HepG2 (cell line): ENCODE measurements around the gene FBXO24. TPM values are rescaled to one million over a fixed set of nuclear protein-coding genes. Genes with fewer than 3 reads are reported as not detected.

Experiments used
- ATAC-seq: fragments of 200-7000 bp; cut with Tn5 transposase; 3 replicates; pipeline ENCODE4 v1.9.1; 2020; ENCODE audit warnings: mild to moderate bottlenecking, moderate library complexity
- BruUV-seq: library from RNA; stranded (reverse); fragments of 400-500 nt; replicated peaks from 2 replicates; lab custom pipeline; 2021; lab: Mats Ljungman, UMichigan
- CTCF ChIA-PET: fragments of 300-600 bp; formaldehyde crosslinking; extraction: SDS; loops from one replicate; lab custom pipeline; 2021; ENCODE audit warnings: low total read pairs, inconsistent platforms, low intra/inter-chr PET ratio; lab: Yijun Ruan, JAX
- POLR2A ChIA-PET: fragments of 350-600 bp; sonication (Branson Sonifier 250); formaldehyde crosslinking; loops from one replicate; lab custom pipeline; 2020; ENCODE audit warnings: antibody characterized with exemption, inconsistent platforms; lab: Yijun Ruan, JAX
- DNase-seq: peaks from one replicate; pipeline ENCODE4 v3.0.0-alpha.2; 2015; ENCODE audit warnings: low spot score
- FAIRE-seq: peaks from 3 replicates; lab custom pipeline; 2011; peaks lifted over from hg19 to GRCh38; lab: Jason Lieb, UNC
- H2AFZ ChIP-seq: one replicate; pipeline ENCODE4 v1.6.1; 2011; ENCODE audit warnings: low read length, inconsistent platforms
- H3K27ac ChIP-seq: fragments of 300-600 bp; 3 replicates; pipeline ENCODE4 v1.8.0; 2011; ENCODE audit warnings: mixed run types, mild to moderate bottlenecking, mixed read lengths, low read length, inconsistent platforms; ENCODE audit not compliant: insufficient read depth; ENCODE audit errors: extremely low read length
- H3K27me3 ChIP-seq, 2 experiments: fragments of 200-600 bp in 1 of 2; 2 replicates in 1 of 2; 3 replicates in 1 of 2; pipeline versions ENCODE4 v1.6.0 to v1.8.0; 2011; ENCODE audit warnings: low read length in 2 of 2, mild to moderate bottlenecking in 2 of 2, moderate library complexity in 2 of 2, inconsistent platforms in 1 of 2; ENCODE audit not compliant: insufficient read depth in 2 of 2, control insufficient read depth in 1 of 2
- H3K36me3 ChIP-seq, 2 experiments: fragments of 200-600 bp in 1 of 2; replicated peaks in 1 of 2; 2 replicates in 1 of 2; 3 replicates in 1 of 2; pipeline versions ENCODE4 v1.5.1 to v1.8.0; 2011; ENCODE audit warnings: low read length in 2 of 2, inconsistent platforms in 1 of 2; ENCODE audit not compliant: insufficient read depth in 2 of 2, control insufficient read depth in 1 of 2
- H3K4me1 ChIP-seq: 2 replicates; pipeline ENCODE4 v1.5.1; 2012; ENCODE audit warnings: low read length, inconsistent platforms; ENCODE audit not compliant: insufficient read depth
- H3K4me2 ChIP-seq: 2 replicates; pipeline ENCODE4 v1.6.0; 2011; ENCODE audit warnings: low read depth, low read length, inconsistent platforms
- H3K4me3 ChIP-seq, 3 experiments: fragments of 200-600 bp in 1 of 3; sonication (generic), shearing (Covaris generic) in 1 of 3; replicated peaks in 1 of 3; 2 replicates each; pipeline ENCODE4 v1.5.1; 2011 to 2016; ENCODE audit warnings: low read length in 3 of 3, inconsistent platforms in 2 of 3, low read depth in 2 of 3, mild to moderate bottlenecking in 2 of 3, control low read depth in 1 of 3, mixed read lengths in 1 of 3; ENCODE audit not compliant: insufficient read depth in 1 of 3
- H3K79me2 ChIP-seq: one replicate; pipeline ENCODE4 v1.6.1; 2011; ENCODE audit warnings: low read length, inconsistent platforms; ENCODE audit not compliant: insufficient read depth
- H3K9ac ChIP-seq: 2 replicates; pipeline ENCODE4 v1.6.0; 2011; ENCODE audit warnings: mild to moderate bottlenecking, low read depth, low read length, inconsistent platforms; ENCODE audit not compliant: insufficient read depth
- H3K9me3 ChIP-seq: 2 replicates; pipeline ENCODE4 v1.5.1; 2012; ENCODE audit warnings: mild to moderate bottlenecking, low read length
- H4K20me1 ChIP-seq: 2 replicates; pipeline ENCODE4 v1.6.0; 2011; ENCODE audit warnings: inconsistent platforms, mild to moderate bottlenecking, low read length, moderate library complexity; ENCODE audit not compliant: insufficient read depth
- CBX2 ChIP-seq, 2 experiments: fragments of 200-600 bp in 1 of 2; sonication (generic); formaldehyde crosslinking in 1 of 2; IDR thresholded peaks; 2 replicates each; pipeline versions ENCODE4 v1.7.0 to v1.8.1; 2018 to 2022; ENCODE audit warnings: low read depth in 2 of 2, low read length in 1 of 2, mild to moderate bottlenecking in 1 of 2, missing genetic modification reagents in 1 of 2
- DPF2 ChIP-seq: sonication (generic); formaldehyde crosslinking; IDR thresholded peaks from 2 replicates; pipeline ENCODE4 v1.4.0; 2020; ENCODE audit warnings: mild to moderate bottlenecking, low read depth, missing genetic modification reagents, borderline replicate concordance
- ISX ChIP-seq: sonication (generic); formaldehyde crosslinking; conservative IDR thresholded peaks from 2 replicates; pipeline ENCODE4 v1.5.0; 2020; ENCODE audit warnings: missing genetic modification reagents
- POLR2G ChIP-seq: fragments of 200-400 bp; formaldehyde crosslinking; IDR thresholded peaks from 2 replicates; pipeline ENCODE4 v1.6.1; 2018; ENCODE audit warnings: mild to moderate bottlenecking, low read depth, low read length, moderate library complexity
- PTBP1 ChIP-seq: fragments of 200-400 bp; formaldehyde crosslinking; IDR thresholded peaks from 2 replicates; pipeline ENCODE4 v1.6.1; 2018; ENCODE audit warnings: low read length, low read depth; ENCODE audit not compliant: poor library complexity, severe bottlenecking
- SRSF1 ChIP-seq: fragments of 200-400 bp; formaldehyde crosslinking; optimal IDR thresholded peaks from 2 replicates; pipeline ENCODE3; 2017; ENCODE audit warnings: mild to moderate bottlenecking, low read depth, low read length, moderate library complexity
- TEAD2 ChIP-seq: sonication (generic); formaldehyde crosslinking; IDR thresholded peaks from 2 replicates; pipeline ENCODE4 v1.9.0; 2021; ENCODE audit warnings: missing genetic modification reagents
- ZFP36 ChIP-seq: fragments of 150-350 bp; IDR thresholded peaks from 2 replicates; pipeline ENCODE4 v1.6.1; 2018; ENCODE audit warnings: borderline replicate concordance, low read length, low read depth; ENCODE audit not compliant: partially characterized antibody
- ZNF549 ChIP-seq: sonication (generic); formaldehyde crosslinking; IDR thresholded peaks from 2 replicates; pipeline ENCODE4 v1.5.0; 2020; ENCODE audit warnings: missing genetic modification reagents
- ZNF790 ChIP-seq: sonication (generic); formaldehyde crosslinking; IDR thresholded peaks from 2 replicates; pipeline ENCODE4 v1.8.0; 2022; ENCODE audit warnings: missing genetic modification reagents, mild to moderate bottlenecking, borderline replicate concordance
- ZSCAN12 ChIP-seq: sonication (generic); formaldehyde crosslinking; IDR thresholded peaks from 2 replicates; pipeline ENCODE4 v1.9.0; 2021; ENCODE audit warnings: mild to moderate bottlenecking, missing genetic modification reagents
- WGBS: methylation state at CpG from one replicate; pipeline ENCODE4 v1.1.6; 2017; ENCODE audit warnings: low lambda C conversion rate; 5-methylcytosine and 5-hydroxymethylcytosine counted together
- in situ Hi-C: cut with HindIII; loops from 2 replicates; pipeline ENCODE4 v1.10.0; 2017; ENCODE audit warnings: low pct_unique_long_range_greater_than_20kb; ENCODE audit not compliant: extremely low pct_ligation_motif_present
- intact Hi-C: fragments of 100-400 bp; cut with micrococcal nuclease; formaldehyde crosslinking; loops from one replicate; pipeline ENCODE4 v1.10.0; 2022; ENCODE audit not compliant: unreplicated experiment
- polyA plus RNA-seq, 8 experiments: library from polyadenylated mRNA; depleted of rRNA in 3 of 8; stranded (reverse) in 7 of 8; unstranded in 1 of 8; fragments of >200 nt; fragmentation: Illumina TruSeq in 4 of 8; extraction: Trizol in 4 of 8; gene quantifications; 2 replicates each; pipeline versions ENCODE4 v1.2.1 to v1.2.3, GENCODE V29; 2011 to 2016; ENCODE audit warnings: low read depth in 4 of 8, missing spikeins in 1 of 8, mixed read lengths in 1 of 8; ENCODE audit not compliant: insufficient read depth in 1 of 8
- total RNA-seq, 5 experiments: library from RNA; depleted of rRNA; stranded (reverse); fragments of >200 nt; fragmentation: Illumina TruSeq; extraction: Trizol; gene quantifications; 2 replicates each; pipeline ENCODE4 v1.2.3, GENCODE V29; 2016; ENCODE audit warnings: low read depth in 1 of 5
- TF ChIP-seq, protein P1 (sequence below): sonication (generic); formaldehyde crosslinking; IDR thresholded peaks from 2 replicates; pipeline ENCODE4 v1.4.0; 2020; ENCODE audit warnings: missing genetic modification reagents
- TF ChIP-seq, protein P2 (sequence below): sonication (generic); formaldehyde crosslinking; IDR thresholded peaks from 2 replicates; pipeline ENCODE4 v1.5.1; 2020; ENCODE audit warnings: mild to moderate bottlenecking, missing genetic modification reagents, moderate library complexity
- TF ChIP-seq, protein P3 (sequence below): IDR thresholded peaks from 2 replicates; pipeline ENCODE4 v1.6.1; 2016; ENCODE audit warnings: mild to moderate bottlenecking, missing biosample characterization, missing genetic modification reagents
- TF ChIP-seq, protein P4 (sequence below): IDR thresholded peaks from 2 replicates; pipeline ENCODE4 v1.6.1; 2016; ENCODE audit warnings: missing compliant biosample characterization, missing genetic modification reagents, borderline replicate concordance

FBXO24 gene
- total and polyA plus RNA-seq, 2 of the 13 experiments (the other 11 are each of a cell fraction or from before 2014, with no cell fraction given) = 0.20 to 0.55 TPM

DNA sequence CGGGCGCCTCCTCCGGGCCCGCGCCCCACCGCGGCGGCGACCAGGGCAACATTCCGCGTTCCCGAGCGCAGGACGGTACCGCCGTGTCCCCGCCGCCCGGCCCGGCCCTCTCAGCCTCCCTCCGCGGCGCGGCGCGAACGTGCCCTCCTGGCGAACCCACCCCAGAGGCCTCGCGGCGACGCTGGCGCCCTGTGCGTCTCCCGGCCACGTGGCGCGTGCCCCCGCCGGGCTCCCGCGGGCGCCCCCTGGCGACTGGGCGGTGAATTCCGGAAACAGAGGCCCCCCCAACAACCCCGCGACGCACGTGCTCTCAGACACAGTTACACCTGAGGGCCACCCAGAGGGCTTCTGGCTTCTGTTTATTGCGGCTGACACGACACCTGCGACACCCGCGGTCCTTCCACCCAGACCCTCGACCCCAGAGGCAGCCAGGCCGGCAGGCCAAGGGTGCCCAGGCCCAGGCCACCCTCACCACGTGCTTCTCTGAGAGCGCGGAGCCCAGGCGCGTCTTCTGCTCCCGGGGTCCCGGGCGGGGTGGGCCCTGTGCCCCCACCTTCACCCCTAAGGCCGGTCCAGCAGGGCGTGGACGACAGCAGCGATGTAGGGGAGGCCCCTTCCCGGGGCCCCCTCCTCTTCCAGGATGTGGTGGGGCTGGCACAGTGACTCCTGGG, 12.3 kb upstream of the FBXO24 start, which contains the start of gene SAP25:
SAP25 (minus strand) TSS at position 210 of the 671 bp plus-strand sequence; CDS start at position 52, 158 bp downstream.
- Histone ChIP-seq H2AFZ (no peak within 1 kb of the TSS), H3K4me1 (peaks cover 44% of the 10 kb centered on the region), H3K79me2 (no peaks in the 10 kb centered on the region), H3K27ac (no peak within 1 kb of the TSS), H4K20me1 (no peaks in the 10 kb centered on the region), H3K27me3 (no peaks in the 10 kb centered on the region), H3K9ac (peak within 1 kb of the TSS; percentile 77; the same call in 1 of the 2 replicates), H3K9me3 (no peaks in the 10 kb centered on the region), H3K4me3 (no peak within 1 kb of the TSS; a peak in 1 of 6 replicates), H3K4me2 (peak within 1 kb of the TSS; percentile 78), H3K36me3 (peaks cover 5 to 15% of the 10 kb centered on the region in 2 experiments; a peak in 1 of 5 replicates)
- BruUV-seq = no TSS peak
- POLR2A ChIA-PET = no interaction called here
- in situ Hi-C loops = no loop called here
- no peak for ATAC-seq
- 95% methylated on average over 58 of the region's 70 CpGs for WGBS
- CTCF ChIA-PET = interaction anchor here (1.3 kb wide), 1 partner anchor 14 kb away, joined by 4 read pairs; no protein-coding TSS in a partner anchor
- FAIRE-seq = no peak
- DNase-seq = no peak
- intact Hi-C loops = no loop called here
- TF ChIP-seq ZSCAN12 (CRISPR knock-in tag) (no peak), DPF2 (CRISPR knock-in tag) (no peak), ZNF549 (CRISPR knock-in tag) (no peak), ZFP36 (no peak), TEAD2 (no peak), ZNF790 (CRISPR knock-in tag) (no peak), CBX2 (IDR thresholded peaks at IDR 0.05; ENCODE audit: low read depth, low read length) (no peak), CBX2 (CRISPR knock-in tag; IDR thresholded peaks at IDR 0.05; ENCODE audit: low read depth) (no peak), ISX (no peak), PTBP1 (peak; percentile 51), SRSF1 (peak; percentile 65), POLR2G (peak; percentile 47; the same call in 1 of the 2 replicates)
- TF ChIP-seq, protein P1, sequence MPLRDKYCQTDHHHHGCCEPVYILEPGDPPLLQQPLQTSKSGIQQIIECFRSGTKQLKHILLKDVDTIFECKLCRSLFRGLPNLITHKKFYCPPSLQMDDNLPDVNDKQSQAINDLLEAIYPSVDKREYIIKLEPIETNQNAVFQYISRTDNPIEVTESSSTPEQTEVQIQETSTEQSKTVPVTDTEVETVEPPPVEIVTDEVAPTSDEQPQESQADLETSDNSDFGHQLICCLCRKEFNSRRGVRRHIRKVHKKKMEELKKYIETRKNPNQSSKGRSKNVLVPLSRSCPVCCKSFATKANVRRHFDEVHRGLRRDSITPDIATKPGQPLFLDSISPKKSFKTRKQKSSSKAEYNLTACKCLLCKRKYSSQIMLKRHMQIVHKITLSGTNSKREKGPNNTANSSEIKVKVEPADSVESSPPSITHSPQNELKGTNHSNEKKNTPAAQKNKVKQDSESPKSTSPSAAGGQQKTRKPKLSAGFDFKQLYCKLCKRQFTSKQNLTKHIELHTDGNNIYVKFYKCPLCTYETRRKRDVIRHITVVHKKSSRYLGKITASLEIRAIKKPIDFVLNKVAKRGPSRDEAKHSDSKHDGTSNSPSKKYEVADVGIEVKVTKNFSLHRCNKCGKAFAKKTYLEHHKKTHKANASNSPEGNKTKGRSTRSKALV (CRISPR knock-in tag) = no peak
- TF ChIP-seq, protein P2, sequence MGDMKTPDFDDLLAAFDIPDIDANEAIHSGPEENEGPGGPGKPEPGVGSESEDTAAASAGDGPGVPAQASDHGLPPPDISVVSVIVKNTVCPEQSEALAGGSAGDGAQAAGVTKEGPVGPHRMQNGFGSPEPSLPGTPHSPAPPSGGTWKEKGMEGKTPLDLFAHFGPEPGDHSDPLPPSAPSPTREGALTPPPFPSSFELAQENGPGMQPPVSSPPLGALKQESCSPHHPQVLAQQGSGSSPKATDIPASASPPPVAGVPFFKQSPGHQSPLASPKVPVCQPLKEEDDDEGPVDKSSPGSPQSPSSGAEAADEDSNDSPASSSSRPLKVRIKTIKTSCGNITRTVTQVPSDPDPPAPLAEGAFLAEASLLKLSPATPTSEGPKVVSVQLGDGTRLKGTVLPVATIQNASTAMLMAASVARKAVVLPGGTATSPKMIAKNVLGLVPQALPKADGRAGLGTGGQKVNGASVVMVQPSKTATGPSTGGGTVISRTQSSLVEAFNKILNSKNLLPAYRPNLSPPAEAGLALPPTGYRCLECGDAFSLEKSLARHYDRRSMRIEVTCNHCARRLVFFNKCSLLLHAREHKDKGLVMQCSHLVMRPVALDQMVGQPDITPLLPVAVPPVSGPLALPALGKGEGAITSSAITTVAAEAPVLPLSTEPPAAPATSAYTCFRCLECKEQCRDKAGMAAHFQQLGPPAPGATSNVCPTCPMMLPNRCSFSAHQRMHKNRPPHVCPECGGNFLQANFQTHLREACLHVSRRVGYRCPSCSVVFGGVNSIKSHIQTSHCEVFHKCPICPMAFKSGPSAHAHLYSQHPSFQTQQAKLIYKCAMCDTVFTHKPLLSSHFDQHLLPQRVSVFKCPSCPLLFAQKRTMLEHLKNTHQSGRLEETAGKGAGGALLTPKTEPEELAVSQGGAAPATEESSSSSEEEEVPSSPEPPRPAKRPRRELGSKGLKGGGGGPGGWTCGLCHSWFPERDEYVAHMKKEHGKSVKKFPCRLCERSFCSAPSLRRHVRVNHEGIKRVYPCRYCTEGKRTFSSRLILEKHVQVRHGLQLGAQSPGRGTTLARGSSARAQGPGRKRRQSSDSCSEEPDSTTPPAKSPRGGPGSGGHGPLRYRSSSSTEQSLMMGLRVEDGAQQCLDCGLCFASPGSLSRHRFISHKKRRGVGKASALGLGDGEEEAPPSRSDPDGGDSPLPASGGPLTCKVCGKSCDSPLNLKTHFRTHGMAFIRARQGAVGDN (CRISPR knock-in tag) = peak; percentile 45
- TF ChIP-seq, protein P3, sequence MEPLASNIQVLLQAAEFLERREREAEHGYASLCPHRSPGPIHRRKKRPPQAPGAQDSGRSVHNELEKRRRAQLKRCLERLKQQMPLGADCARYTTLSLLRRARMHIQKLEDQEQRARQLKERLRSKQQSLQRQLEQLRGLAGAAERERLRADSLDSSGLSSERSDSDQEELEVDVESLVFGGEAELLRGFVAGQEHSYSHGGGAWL (CRISPR knock-in tag) = no peak
- TF ChIP-seq, protein P4, sequence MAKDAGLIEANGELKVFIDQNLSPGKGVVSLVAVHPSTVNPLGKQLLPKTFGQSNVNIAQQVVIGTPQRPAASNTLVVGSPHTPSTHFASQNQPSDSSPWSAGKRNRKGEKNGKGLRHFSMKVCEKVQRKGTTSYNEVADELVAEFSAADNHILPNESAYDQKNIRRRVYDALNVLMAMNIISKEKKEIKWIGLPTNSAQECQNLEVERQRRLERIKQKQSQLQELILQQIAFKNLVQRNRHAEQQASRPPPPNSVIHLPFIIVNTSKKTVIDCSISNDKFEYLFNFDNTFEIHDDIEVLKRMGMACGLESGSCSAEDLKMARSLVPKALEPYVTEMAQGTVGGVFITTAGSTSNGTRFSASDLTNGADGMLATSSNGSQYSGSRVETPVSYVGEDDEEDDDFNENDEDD = no peak
